Body of pancreas (tissue), 4 donors: Measurements from ENCODE around the gene ZNF286A.

Experiments used
- POLR2A ChIP-seq, 3 donors: fragments of 450-650 bp; IDR thresholded peaks; one replicate each; pipeline ENCODE4 v1.6.1; 2016; ENCODE audit warnings: antibody characterized with exemption in 3 of 3, mild to moderate bottlenecking in 2 of 3
- TF ChIP-seq, protein P1 (sequence below), 7 experiments: fragments of 450-650 bp in 4 of 7; fragments of 200-600 bp in 3 of 7; sonication (generic) in 3 of 7; IDR thresholded peaks; one replicate each; pipeline ENCODE4 v1.5.1; 2016 to 2019; ENCODE audit warnings: antibody characterized with exemption in 7 of 7

GRCh38 chr17:15738066-15738465 is 38.5 kb downstream of the ZNF286A start:
- no peak for TF ChIP-seq POLR2A (IDR thresholded peaks at IDR 0.05)
- TF ChIP-seq, protein P1, sequence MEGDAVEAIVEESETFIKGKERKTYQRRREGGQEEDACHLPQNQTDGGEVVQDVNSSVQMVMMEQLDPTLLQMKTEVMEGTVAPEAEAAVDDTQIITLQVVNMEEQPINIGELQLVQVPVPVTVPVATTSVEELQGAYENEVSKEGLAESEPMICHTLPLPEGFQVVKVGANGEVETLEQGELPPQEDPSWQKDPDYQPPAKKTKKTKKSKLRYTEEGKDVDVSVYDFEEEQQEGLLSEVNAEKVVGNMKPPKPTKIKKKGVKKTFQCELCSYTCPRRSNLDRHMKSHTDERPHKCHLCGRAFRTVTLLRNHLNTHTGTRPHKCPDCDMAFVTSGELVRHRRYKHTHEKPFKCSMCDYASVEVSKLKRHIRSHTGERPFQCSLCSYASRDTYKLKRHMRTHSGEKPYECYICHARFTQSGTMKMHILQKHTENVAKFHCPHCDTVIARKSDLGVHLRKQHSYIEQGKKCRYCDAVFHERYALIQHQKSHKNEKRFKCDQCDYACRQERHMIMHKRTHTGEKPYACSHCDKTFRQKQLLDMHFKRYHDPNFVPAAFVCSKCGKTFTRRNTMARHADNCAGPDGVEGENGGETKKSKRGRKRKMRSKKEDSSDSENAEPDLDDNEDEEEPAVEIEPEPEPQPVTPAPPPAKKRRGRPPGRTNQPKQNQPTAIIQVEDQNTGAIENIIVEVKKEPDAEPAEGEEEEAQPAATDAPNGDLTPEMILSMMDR (IDR thresholded peaks at IDR 0.05), result no peak
